SK-N-SH treated with all-trans-retinoic acid at 6 μM for 48 hours (cell line): Measurements from ENCODE around the gene THY1.

ENCODE experiments used
- ATAC-seq: fragments of 200-7000 bp; cut with Tn5 transposase; 3 replicates; pipeline ENCODE4 v1.9.1; 2020; ENCODE audit warnings: mild to moderate bottlenecking, moderate library complexity
- ARNTL ChIP-seq: fragments of 450-650 bp; formaldehyde crosslinking; IDR thresholded peaks from 2 replicates; pipeline ENCODE4 v1.5.0; 2020; ENCODE audit warnings: low read depth, mild to moderate bottlenecking, moderate library complexity, borderline replicate concordance
- BACH2 ChIP-seq: fragments of 250-450 bp; sonication (Bioruptor Pico); IDR thresholded peaks from 2 replicates; pipeline ENCODE4 v1.9.0; 2021; ENCODE audit warnings: mild to moderate bottlenecking, borderline replicate concordance
- CSDC2 ChIP-seq: fragments of 250-450 bp; sonication (Bioruptor Pico); IDR thresholded peaks from 2 replicates; pipeline ENCODE4 v1.5.0; 2020; ENCODE audit warnings: mild to moderate bottlenecking, moderate library complexity
- ESRRG ChIP-seq: fragments of 250-450 bp; sonication (Bioruptor Pico); IDR thresholded peaks from 2 replicates; pipeline ENCODE4 v1.6.1; 2021; ENCODE audit warnings: mild to moderate bottlenecking
- OSR1 ChIP-seq: fragments of 250-450 bp; sonication (Bioruptor Pico); IDR thresholded peaks from 2 replicates; pipeline ENCODE4 v1.8.0; 2022; ENCODE audit warnings: moderate library complexity, mild to moderate bottlenecking, inconsistent platforms
- PATZ1 ChIP-seq: fragments of 250-450 bp; sonication (Bioruptor Pico); IDR thresholded peaks from 2 replicates; pipeline ENCODE4 v1.8.0; 2020; ENCODE audit warnings: mild to moderate bottlenecking, moderate library complexity, borderline replicate concordance
- POU6F1 ChIP-seq: fragments of 250-450 bp; sonication (Bioruptor Pico); IDR thresholded peaks from 2 replicates; pipeline ENCODE4 v1.8.0; 2021; ENCODE audit warnings: low read depth, mild to moderate bottlenecking, moderate library complexity, borderline replicate concordance
- PPARA ChIP-seq: fragments of 250-450 bp; sonication (Bioruptor Pico); IDR thresholded peaks from 2 replicates; pipeline ENCODE4 v1.5.0; 2020; ENCODE audit warnings: mild to moderate bottlenecking, borderline replicate concordance
- RARB ChIP-seq: fragments of 250-450 bp; sonication (Bioruptor Pico); IDR thresholded peaks from 2 replicates; pipeline ENCODE4 v1.8.0; 2021; ENCODE audit warnings: mild to moderate bottlenecking, moderate library complexity
- TCF4 ChIP-seq: fragments of 250-450 bp; sonication (Bioruptor Pico); IDR thresholded peaks from 2 replicates; pipeline ENCODE4 v1.8.0; 2021; ENCODE audit warnings: mild to moderate bottlenecking, moderate library complexity, borderline replicate concordance
- TOX ChIP-seq: fragments of 250-450 bp; sonication (Bioruptor Pico); IDR thresholded peaks from 2 replicates; pipeline ENCODE4 v1.8.0; 2021; ENCODE audit warnings: mild to moderate bottlenecking, moderate library complexity, borderline replicate concordance
- TSHZ2 ChIP-seq: fragments of 250-450 bp; sonication (Bioruptor Pico); IDR thresholded peaks from 2 replicates; pipeline ENCODE4 v1.5.0; 2020; ENCODE audit warnings: mild to moderate bottlenecking, moderate library complexity
- ZC3H10 ChIP-seq: fragments of 250-450 bp; sonication (Bioruptor Pico); IDR thresholded peaks from 2 replicates; pipeline ENCODE4 v1.5.1; 2021; ENCODE audit warnings: mild to moderate bottlenecking, moderate library complexity
- ZFP3 ChIP-seq: fragments of 250-450 bp; sonication (Bioruptor Pico); IDR thresholded peaks from 2 replicates; pipeline ENCODE4 v1.5.0; 2020; ENCODE audit warnings: mild to moderate bottlenecking, moderate library complexity
- ZFP30 ChIP-seq: fragments of 450-650 bp; formaldehyde crosslinking; IDR thresholded peaks from 2 replicates; pipeline ENCODE4 v1.5.0; 2022; ENCODE audit warnings: mild to moderate bottlenecking, moderate library complexity
- ZNF565 ChIP-seq: fragments of 450-650 bp; formaldehyde crosslinking; conservative IDR thresholded peaks from 2 replicates; pipeline ENCODE4 v1.5.0; 2020; ENCODE audit warnings: low read depth, mild to moderate bottlenecking, moderate library complexity
- ZNF8 ChIP-seq: fragments of 450-650 bp; formaldehyde crosslinking; IDR thresholded peaks from 2 replicates; pipeline ENCODE4 v1.5.0; 2020; ENCODE audit warnings: mild to moderate bottlenecking, moderate library complexity
- TF ChIP-seq, protein P1 (sequence below): fragments of 250-450 bp; sonication (Bioruptor Pico); IDR thresholded peaks from 2 replicates; pipeline ENCODE4 v1.5.1; 2020; ENCODE audit warnings: low read depth, mild to moderate bottlenecking, moderate library complexity
- TF ChIP-seq, protein P2 (sequence below): fragments of 250-450 bp; sonication (Bioruptor Pico); IDR thresholded peaks from 2 replicates; pipeline ENCODE4 v1.5.1; 2021; ENCODE audit warnings: mild to moderate bottlenecking, moderate library complexity

The THY1 gene

GRCh38 chr11:119382101-119382500 is 40.9 kb downstream of the THY1 start:
- no peak for ATAC-seq
- TF ChIP-seq CSDC2 (CRISPR knock-in tag): no peak
- TF ChIP-seq PATZ1 (CRISPR knock-in tag): no peak
- TF ChIP-seq PPARA: no peak
- TF ChIP-seq, protein P1, sequence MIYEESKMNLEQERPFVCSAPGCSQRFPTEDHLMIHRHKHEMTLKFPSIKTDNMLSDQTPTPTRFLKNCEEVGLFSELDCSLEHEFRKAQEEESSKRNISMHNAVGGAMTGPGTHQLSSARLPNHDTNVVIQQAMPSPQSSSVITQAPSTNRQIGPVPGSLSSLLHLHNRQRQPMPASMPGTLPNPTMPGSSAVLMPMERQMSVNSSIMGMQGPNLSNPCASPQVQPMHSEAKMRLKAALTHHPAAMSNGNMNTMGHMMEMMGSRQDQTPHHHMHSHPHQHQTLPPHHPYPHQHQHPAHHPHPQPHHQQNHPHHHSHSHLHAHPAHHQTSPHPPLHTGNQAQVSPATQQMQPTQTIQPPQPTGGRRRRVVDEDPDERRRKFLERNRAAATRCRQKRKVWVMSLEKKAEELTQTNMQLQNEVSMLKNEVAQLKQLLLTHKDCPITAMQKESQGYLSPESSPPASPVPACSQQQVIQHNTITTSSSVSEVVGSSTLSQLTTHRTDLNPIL (CRISPR knock-in tag): no peak
- TF ChIP-seq ZNF565 (CRISPR knock-in tag): no peak
- no peak for TF ChIP-seq RARB
- TF ChIP-seq BACH2: no peak
- TF ChIP-seq, protein P2, sequence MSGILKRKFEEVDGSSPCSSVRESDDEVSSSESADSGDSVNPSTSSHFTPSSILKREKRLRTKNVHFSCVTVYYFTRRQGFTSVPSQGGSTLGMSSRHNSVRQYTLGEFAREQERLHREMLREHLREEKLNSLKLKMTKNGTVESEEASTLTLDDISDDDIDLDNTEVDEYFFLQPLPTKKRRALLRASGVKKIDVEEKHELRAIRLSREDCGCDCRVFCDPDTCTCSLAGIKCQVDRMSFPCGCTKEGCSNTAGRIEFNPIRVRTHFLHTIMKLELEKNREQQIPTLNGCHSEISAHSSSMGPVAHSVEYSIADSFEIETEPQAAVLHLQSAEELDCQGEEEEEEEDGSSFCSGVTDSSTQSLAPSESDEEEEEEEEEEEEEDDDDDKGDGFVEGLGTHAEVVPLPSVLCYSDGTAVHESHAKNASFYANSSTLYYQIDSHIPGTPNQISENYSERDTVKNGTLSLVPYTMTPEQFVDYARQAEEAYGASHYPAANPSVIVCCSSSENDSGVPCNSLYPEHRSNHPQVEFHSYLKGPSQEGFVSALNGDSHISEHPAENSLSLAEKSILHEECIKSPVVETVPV: no peak
- TF ChIP-seq ZNF8 (CRISPR knock-in tag): no peak
- no peak for TF ChIP-seq ZFP30 (CRISPR knock-in tag)
- no peak for TF ChIP-seq TSHZ2
- no peak for TF ChIP-seq ZFP3 (CRISPR knock-in tag)
- no peak for TF ChIP-seq POU6F1 (CRISPR knock-in tag)

DNA sequence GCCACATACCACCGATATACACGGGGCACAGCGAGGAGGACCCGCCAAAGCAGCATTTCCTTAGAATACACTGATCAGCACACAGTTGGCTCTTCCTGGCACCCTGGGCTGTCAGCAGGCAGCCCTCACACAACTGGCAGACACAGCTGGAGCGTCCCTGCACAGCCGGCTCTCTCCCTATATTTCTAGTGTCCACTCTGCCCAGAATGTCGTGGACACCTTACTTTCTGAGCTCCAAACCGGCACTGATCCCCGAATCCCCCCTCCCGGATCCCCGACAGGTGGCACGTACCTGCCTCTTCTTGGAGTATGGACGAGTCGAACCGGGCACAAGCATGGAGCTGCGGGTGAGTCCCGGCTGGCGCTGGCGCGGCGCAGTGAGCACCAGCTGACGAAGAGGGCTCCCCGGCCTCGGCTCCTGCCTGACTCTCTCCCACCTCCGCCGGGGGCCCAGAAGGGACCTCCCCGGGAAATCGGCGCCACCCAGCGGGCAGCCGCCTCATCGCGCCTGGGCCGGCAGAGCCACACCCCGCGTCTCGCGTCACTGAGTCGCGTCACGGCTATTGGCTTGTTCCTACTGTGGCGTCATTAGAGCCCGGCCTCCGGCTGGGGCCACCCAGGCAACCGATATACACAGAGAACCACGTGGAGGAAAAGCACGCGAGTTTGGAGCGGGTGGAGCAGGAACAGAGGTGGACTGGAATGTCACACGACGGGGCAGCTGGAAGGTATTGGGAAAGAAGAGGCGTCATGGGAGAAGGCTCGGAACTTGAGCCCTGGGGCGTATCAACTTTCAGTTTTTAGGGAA is 41.6 kb downstream of the THY1 start, which contains the start of gene USP2:
USP2 (minus strand) TSS at position 510 of the 808 bp plus-strand sequence. CDS start 8,210 bp downstream, outside the sequence.
- ATAC-seq: peak; percentile 90
- TF ChIP-seq, protein P1 (CRISPR knock-in tag): no peak
- no peak for TF ChIP-seq ESRRG (CRISPR knock-in tag)
- TF ChIP-seq TCF4 (CRISPR knock-in tag): no peak
- TF ChIP-seq ARNTL (CRISPR knock-in tag): no peak
- no peak for TF ChIP-seq OSR1 (CRISPR knock-in tag)
- no peak for TF ChIP-seq ZC3H10 (CRISPR knock-in tag)
- TF ChIP-seq TOX: no peak
- no peak for TF ChIP-seq TSHZ2
- TF ChIP-seq BACH2: no peak
- no peak for TF ChIP-seq POU6F1 (CRISPR knock-in tag)
- TF ChIP-seq, protein P2: no peak
